Breast epithelium (tissue), 3 donors: ENCODE measurements around the gene CAPN15.

Experiments
- POLR2A ChIP-seq: fragments of 450-650 bp; IDR thresholded peaks from one replicate; pipeline ENCODE4 v1.6.1; 2016; ENCODE audit warnings: antibody characterized with exemption, mild to moderate bottlenecking, moderate library complexity
- POLR2AphosphoS5 ChIP-seq, 3 donors: sonication (generic); formaldehyde crosslinking; IDR thresholded peaks; one replicate each; pipeline ENCODE4 v1.6.1; 2017; ENCODE audit warnings: antibody characterized with exemption in 3 of 3
- TF ChIP-seq, protein P1 (sequence below), 3 donors: fragments of 450-650 bp; IDR thresholded peaks; one replicate each; pipeline ENCODE4 v1.5.1; 2016 to 2017; ENCODE audit warnings: antibody characterized with exemption in 3 of 3, mild to moderate bottlenecking in 3 of 3, moderate library complexity in 3 of 3

DNA sequence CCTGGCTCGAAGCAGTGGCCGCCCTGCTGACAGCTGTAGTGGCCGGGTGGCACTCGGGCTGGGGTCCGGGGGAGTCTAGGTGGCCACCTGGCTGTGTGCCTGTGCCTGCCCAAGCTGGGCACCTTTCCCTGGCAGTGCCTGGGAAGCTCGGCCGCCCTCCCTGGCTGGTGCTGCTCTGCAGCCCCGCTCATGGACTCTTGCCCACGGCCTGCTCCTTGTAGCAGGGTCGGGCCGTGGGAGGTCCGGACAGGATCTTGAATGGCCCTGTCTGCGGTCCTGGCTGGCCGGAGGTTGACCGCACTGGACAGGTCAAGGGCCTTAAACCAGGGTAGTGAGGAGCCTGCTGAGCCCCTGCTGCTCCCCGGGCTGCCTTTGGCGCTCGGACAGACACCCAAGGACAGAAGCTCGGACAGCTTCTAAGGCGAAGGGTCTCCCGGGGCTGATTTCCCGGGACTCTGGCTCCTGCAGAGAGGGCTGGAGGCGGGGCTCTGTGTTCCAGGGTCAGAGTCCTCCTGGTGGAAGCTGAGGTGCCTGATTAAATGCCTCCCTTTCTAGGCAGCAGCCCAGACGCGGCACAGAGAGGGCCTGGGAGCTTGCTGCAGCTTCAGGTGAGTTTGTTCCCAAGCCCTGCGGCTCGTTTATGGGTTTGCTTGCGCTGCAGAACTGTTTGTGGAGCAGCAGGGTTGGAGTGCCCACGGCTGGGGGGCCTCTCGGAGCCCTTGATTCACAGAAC is 6.0 kb downstream of the CAPN15 start:
- TF ChIP-seq, protein P1, sequence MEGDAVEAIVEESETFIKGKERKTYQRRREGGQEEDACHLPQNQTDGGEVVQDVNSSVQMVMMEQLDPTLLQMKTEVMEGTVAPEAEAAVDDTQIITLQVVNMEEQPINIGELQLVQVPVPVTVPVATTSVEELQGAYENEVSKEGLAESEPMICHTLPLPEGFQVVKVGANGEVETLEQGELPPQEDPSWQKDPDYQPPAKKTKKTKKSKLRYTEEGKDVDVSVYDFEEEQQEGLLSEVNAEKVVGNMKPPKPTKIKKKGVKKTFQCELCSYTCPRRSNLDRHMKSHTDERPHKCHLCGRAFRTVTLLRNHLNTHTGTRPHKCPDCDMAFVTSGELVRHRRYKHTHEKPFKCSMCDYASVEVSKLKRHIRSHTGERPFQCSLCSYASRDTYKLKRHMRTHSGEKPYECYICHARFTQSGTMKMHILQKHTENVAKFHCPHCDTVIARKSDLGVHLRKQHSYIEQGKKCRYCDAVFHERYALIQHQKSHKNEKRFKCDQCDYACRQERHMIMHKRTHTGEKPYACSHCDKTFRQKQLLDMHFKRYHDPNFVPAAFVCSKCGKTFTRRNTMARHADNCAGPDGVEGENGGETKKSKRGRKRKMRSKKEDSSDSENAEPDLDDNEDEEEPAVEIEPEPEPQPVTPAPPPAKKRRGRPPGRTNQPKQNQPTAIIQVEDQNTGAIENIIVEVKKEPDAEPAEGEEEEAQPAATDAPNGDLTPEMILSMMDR (IDR thresholded peaks at IDR 0.05), result no peak
- TF ChIP-seq POLR2A (no peak), POLR2AphosphoS5 (IDR thresholded peaks at IDR 0.05) (no peak)
